GM20431 (cell line): Measurements from ENCODE around the gene SENP2.
"Not testable (repeated sequence)": the region's sequence is repeated elsewhere in the genome, so short reads cannot be mapped to it uniquely, and the experiment has no call there.

ENCODE experiments used
- in situ Hi-C: fragments of 300-500 bp; cut with MseI, MboI; formaldehyde crosslinking; loops from one replicate; pipeline ENCODE4 v1.15.0; 2020; ENCODE audit warnings: low sequenced_read_pairs; ENCODE audit not compliant: unreplicated experiment

SENP2 gene

DNA sequence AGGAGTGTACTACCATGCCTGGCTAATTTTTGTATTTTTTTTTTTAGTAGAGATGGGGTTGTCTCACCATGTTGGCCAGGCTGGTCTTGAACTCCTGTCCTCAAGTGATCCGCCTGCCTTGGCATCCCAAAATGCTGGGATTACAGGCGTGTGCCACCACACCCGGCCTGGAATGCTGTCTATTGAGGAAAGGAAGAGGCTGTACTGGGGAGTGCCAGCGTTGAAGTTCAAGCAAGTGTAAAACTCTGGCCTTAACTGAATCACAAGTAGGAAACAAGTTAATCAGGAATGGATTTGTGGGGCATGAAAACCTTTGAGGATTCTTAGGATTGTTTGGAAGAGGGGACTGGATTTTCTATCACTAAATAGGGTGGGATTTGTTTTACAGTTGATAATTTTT is 1.4 kb upstream of the SENP2 start:
- in situ Hi-C loops, result no loop called here

GRCh38 chr3:185585518-185585858 is 607 bp upstream of the SENP2 start:
- in situ Hi-C loops, result no loop called here

DNA sequence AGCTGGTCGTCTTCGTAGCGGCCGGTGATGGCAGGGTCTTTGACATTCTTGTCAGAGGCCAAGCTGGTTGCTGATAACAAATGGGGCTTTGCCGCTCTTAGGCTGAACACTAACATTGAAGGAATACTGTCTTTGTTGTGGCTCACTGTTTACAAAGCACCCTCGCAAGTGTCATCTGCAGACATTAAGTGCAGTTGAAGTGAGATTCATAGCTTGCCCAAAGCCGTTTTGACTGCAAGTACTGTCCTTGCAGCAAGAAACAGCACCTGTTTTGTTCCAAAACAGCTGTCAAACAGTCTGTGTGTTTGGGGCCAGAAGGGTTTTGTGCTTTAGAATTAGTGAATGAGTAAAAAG is 568 bp downstream of the SENP2 start:
- in situ Hi-C loops, result no loop called here

DNA sequence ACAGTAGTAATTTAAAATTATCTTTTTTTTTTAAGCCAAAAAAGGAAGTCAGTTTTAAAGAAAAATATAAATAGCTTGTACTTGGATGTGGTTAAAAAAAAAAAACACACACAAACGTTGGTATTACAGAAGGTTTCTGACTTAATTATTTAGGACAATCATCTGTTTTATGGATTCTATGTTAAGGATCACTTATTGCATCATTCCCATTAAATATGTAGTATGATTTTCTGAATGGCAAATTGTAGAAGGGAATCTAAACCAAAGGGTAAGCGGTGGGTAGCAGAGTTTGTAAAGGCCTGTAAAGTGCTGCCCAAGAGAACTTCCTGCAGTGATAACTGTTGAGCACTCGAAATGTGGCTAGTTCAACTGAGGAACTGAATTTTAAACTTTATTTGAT is 8.0 kb downstream of the SENP2 start:
- in situ Hi-C loops, result no loop called here

- in situ Hi-C loops, result no loop called here
Measured at GRCh38 chr3:185595526-185595925, 9.4 kb downstream of the SENP2 start.

GRCh38 chr3:185605566-185605965 is 19.5 kb downstream of the SENP2 start:
- in situ Hi-C loops, result no loop called here

- in situ Hi-C loops, result no loop called here
Measured at GRCh38 chr3:185606196-185606595, 20.1 kb downstream of the SENP2 start.

GRCh38 chr3:185613016-185613415 is 26.9 kb downstream of the SENP2 start:
- in situ Hi-C loops, result no loop called here

DNA sequence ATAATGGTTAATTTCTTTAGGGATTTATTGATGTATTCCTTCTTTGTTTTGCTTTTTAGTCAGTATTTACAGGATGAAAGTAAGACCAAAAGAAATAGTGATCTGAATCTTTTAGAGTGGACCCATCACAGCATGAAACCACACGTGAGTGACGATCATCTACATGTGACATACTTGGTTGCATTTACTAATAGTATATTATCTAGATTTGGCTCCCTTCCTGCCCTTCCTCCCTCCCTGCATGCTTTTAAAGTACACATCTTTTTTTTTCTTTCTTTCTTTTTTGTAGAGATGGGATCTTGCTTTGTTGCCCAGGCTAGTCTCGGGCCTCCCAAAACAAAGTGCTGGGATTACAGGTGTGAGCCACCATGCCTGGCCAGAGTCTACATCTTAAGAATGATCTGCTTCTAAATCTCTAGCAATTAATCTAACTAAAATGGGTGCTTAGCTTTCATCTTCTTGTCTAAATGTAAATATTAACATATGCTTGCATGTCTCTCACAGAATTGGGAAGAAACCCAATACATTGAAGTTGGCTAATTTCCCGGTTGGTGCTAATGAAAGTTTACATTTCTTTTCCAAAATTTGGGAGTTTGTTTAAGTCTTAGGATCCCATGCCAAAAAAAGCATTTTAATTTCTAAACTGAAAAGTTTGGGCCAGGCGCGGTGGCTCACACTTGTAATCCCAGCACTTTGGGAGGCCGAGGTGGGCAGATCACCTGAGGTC is 38.0 kb downstream of the SENP2 start:
- in situ Hi-C loops, result no loop called here

DNA sequence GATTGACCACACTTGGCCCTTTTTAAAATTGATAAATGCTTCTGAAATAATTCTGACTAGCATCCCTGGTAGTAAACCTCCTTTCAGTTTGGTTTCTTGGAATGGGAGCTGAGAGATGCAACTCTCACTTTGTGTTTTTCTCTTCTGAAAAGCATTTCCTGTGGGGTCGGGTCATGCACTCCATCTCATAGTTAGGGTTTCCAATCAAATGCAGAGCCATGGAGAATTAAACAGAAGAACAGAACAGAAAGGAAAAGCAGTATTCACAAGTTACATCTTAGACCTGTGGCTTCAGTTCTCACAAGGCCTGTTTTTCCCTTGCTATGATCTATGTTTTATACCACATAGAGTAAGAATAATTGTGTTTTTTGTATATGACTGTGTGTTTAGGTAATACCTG is 39.7 kb downstream of the SENP2 start:
- in situ Hi-C loops, result no loop called here

GRCh38 chr3:185629554-185630181 is 43.6 kb downstream of the SENP2 start:
- in situ Hi-C loops, result no loop called here

- in situ Hi-C loops, result no loop called here
Measured at GRCh38 chr3:185630182-185630622, 44.1 kb downstream of the SENP2 start.

- in situ Hi-C loops, result no loop called here
Measured at GRCh38 chr3:185631108-185631507, 45.0 kb downstream of the SENP2 start.

- in situ Hi-C loops, result no loop called here
Measured at GRCh38 chr3:185631508-185632206, 45.6 kb downstream of the SENP2 start.

DNA sequence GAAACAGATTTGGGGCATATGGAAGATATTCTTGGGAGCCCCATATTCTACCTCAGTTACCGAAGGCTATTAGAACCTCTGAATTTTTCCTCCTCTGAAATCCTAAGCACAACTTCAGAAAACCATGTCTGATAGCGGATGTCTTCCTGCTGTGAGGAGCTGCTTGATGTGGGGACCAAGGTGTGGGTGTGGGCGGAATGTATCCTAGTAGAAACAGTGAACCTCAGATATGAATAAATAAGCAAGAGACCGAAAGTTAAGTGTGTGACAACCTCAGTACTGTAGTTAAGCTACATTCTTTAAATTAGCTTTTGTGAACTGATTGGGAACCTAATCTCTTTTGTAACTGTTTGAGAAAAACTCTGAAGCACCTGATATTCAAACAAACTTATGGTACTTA is 46.9 kb downstream of the SENP2 start:
- in situ Hi-C loops, result no loop called here

- in situ Hi-C loops, result no loop called here
Measured at GRCh38 chr3:185637388-185637787, 51.3 kb downstream of the SENP2 start.

DNA sequence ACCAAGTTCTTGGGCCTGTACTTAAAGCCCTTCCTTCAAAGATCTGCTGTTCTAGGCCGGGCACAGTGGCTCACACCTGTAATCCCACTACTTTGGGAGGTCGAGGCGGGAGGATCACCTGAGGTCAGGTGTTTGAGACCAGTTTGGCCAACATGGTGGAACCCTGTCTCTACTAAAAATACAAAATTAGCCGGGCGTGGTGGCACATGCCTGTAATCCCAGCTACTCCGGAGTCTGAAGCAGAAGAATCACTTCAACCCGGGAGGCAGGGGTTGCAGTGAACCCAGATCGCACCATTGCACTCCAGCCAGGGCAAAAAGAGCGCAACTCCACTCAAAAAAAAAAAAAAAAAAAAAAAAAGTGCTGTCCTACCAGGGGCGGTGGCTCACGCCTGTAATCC is 52.6 kb downstream of the SENP2 start:
- in situ Hi-C loops, result not testable (repeated sequence)

GRCh38 chr3:185639632-185640206 is 53.6 kb downstream of the SENP2 start:
- in situ Hi-C loops, result no loop called here

- in situ Hi-C loops, result no loop called here
Measured at GRCh38 chr3:185640308-185640707, 54.2 kb downstream of the SENP2 start.

GRCh38 chr3:185645191-185645590 is 59.1 kb downstream of the SENP2 start:
- in situ Hi-C loops, result not testable (repeated sequence)
